ENCODE data around the gene CXCR3. TPM values are rescaled to one million over a fixed set of nuclear protein-coding genes. Genes with fewer than 3 reads are reported as not detected.

Gene CXCR3
- total RNA-seq, 4 donors from 2014 or later = 1.1 to 3.5 (median 1.3) TPM; not detected in 1

DNA sequence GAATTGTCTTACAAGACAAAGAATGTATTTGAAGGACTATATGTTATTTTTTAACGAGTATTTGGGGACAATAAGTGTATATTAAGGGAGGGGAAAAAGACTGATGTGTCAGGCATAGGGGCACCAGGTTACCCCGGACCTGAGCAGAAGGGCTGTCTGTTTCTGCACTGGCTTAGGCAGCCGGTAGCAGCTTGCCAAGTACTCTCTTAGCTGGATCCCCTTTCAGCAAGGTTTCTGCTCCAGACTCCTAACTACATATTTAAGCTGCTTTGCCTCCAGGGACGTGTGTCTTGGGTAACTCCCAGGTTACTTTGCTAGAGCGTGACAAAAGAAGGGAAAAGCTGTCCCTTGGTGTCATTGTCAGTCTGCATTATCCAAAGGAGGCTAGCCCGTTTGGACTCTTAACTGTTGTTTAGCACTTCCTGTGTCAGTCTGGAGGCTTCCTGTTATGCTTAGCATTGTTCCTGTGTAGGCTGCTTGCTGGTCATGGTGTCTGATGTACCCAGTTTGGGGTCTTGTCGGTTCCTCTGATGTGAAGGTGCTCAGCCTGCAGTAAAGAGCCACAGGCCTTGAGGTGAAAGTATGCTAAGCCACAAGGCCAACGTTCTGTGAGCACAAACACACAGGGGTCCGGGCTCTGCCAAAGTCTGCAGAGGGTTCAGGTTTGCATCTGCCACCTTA is 11.6 kb downstream of the CXCR3 start:
- no peaks in the 10 kb centered on the region for H3K27me3 ChIP-seq
- TF ChIP-seq, protein P1, sequence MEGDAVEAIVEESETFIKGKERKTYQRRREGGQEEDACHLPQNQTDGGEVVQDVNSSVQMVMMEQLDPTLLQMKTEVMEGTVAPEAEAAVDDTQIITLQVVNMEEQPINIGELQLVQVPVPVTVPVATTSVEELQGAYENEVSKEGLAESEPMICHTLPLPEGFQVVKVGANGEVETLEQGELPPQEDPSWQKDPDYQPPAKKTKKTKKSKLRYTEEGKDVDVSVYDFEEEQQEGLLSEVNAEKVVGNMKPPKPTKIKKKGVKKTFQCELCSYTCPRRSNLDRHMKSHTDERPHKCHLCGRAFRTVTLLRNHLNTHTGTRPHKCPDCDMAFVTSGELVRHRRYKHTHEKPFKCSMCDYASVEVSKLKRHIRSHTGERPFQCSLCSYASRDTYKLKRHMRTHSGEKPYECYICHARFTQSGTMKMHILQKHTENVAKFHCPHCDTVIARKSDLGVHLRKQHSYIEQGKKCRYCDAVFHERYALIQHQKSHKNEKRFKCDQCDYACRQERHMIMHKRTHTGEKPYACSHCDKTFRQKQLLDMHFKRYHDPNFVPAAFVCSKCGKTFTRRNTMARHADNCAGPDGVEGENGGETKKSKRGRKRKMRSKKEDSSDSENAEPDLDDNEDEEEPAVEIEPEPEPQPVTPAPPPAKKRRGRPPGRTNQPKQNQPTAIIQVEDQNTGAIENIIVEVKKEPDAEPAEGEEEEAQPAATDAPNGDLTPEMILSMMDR (IDR thresholded peaks at IDR 0.05) = no peak
- no peak for TF ChIP-seq POLR2AphosphoS5 (IDR thresholded peaks at IDR 0.05)
- TF ChIP-seq EP300 (IDR thresholded peaks at IDR 0.05; ENCODE audit: low read depth) = no peak
- no peak for TF ChIP-seq POLR2A (IDR thresholded peaks at IDR 0.05)
- no peaks in the 10 kb centered on the region for H3K4me1 ChIP-seq
- peaks cover 0 to 6% (median 0%) of the 10 kb centered on the region in 4 donors for H3K36me3 ChIP-seq
- DNase-seq = no peak
- no peak overlapping the region for H3K27ac ChIP-seq
- intact Hi-C loops (cut with DNase I; ENCODE audit: low total_unique reads) (no loop called here), in situ Hi-C loops (cut with MboI; ENCODE audit: low pct_ligation_motif_present in 1 of 4, low pct_unique_long_range_greater_than_20kb in 1 of 4, low sequenced_read_pairs in 3 of 4) (no loop called here)
- WGBS, 2 donors (ENCODE audit: low coverage in 1 of 2) = 33 to 62% methylated on average over 1 to 9 of the region's 9 CpGs
- no peak overlapping the region for H3K4me3 ChIP-seq
- no peaks in the 10 kb centered on the region for H3K9me3 ChIP-seq

DNA sequence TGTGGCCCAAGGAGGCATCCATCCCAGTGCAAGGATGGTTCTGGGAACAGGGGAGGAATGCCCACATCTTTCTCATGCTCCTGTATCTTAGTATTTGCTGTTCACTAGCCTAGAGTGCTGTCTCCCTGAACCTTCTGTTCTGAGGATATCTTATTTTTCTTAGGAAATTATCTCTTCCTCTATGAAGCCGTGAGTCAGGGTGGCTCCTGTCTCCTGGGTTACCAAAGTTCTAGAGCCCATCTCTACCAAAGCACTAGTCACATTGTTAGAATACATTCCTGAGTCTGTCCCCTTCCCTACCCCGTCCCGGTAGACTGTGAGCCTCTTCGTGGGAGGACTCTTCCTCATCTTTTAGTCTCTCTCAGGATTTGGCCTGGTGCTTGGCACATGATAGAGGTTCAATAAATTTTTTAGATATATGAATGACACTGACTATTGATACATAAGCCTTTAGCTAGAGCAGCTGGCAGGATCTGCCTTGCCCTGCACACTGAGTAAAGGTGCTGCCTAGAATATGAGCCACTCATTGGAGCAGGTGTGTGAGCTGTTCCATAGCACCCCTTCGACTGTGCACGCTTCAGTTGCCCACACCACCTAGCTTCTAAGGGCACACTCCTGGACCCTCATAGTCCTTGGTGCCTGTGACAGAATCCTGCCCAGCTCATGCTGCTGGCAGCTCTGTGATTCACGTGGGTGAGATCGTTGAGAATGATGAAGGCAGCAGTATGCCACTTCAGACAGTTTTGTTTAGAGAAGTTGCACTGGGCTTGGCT is 13.3 kb downstream of the CXCR3 start:
- intact Hi-C loops (cut with DNase I; ENCODE audit: low total_unique reads) (no loop called here), in situ Hi-C loops (cut with MboI; ENCODE audit: low pct_ligation_motif_present in 1 of 4, low pct_unique_long_range_greater_than_20kb in 1 of 4, low sequenced_read_pairs in 3 of 4) (no loop called here)
- Histone ChIP-seq H3K4me3 (no peak overlapping the region), H3K4me1 (no peaks in the 10 kb centered on the region), H3K36me3 (no peaks in the 10 kb centered on the region), H3K27me3 (no peaks in the 10 kb centered on the region), H3K27ac (no peak overlapping the region), H3K9me3 (no peaks in the 10 kb centered on the region)
- no peak for DNase-seq
- WGBS, 2 donors (ENCODE audit: low coverage in 1 of 2) = 85% methylated on average over 8 of the region's 8 CpGs; no CpG with 5 or more reads in 1 of the 2 donors
- TF ChIP-seq POLR2AphosphoS5 (IDR thresholded peaks at IDR 0.05) (no peak), POLR2A (IDR thresholded peaks at IDR 0.05) (no peak), EP300 (IDR thresholded peaks at IDR 0.05; ENCODE audit: low read depth) (no peak)
- TF ChIP-seq, protein P1 (IDR thresholded peaks at IDR 0.05) = no peak

DNA sequence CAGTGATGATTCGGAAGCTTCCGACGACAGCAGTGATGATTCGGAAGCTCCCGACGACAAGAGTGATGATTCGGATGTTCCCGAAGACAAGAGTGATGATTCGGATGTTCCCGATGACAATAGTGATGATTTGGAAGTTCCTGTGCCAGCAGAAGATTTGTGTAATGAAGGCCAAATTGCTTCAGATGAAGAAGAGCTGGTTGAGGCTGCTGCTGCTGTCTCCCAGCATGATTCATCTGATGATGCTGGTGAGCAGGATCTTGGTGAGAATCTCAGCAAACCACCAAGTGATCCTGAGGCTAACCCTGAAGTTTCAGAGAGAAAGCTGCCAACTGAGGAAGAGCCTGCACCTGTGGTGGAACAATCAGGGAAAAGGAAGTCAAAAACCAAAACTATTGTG is 14.2 kb downstream of the CXCR3 start:
- Histone ChIP-seq H3K4me1 (no peaks in the 10 kb centered on the region), H3K9me3 (no peaks in the 10 kb centered on the region), H3K27ac (no peak overlapping the region), H3K4me3 (no peak overlapping the region), H3K36me3 (no peaks in the 10 kb centered on the region), H3K27me3 (no peaks in the 10 kb centered on the region)
- WGBS, 2 donors (ENCODE audit: low coverage in 1 of 2) = 97% methylated on average over 10 of the region's 10 CpGs; no CpG with 5 or more reads in 1 of the 2 donors
- no peak for DNase-seq
- TF ChIP-seq POLR2AphosphoS5 (IDR thresholded peaks at IDR 0.05) (no peak), POLR2A (IDR thresholded peaks at IDR 0.05) (no peak), EP300 (IDR thresholded peaks at IDR 0.05; ENCODE audit: low read depth) (no peak)
- TF ChIP-seq, protein P1 (IDR thresholded peaks at IDR 0.05) = no peak
- in situ Hi-C loops (cut with MboI; ENCODE audit: low pct_ligation_motif_present in 1 of 4, low pct_unique_long_range_greater_than_20kb in 1 of 4, low sequenced_read_pairs in 3 of 4) (no loop called here), intact Hi-C loops (cut with DNase I; ENCODE audit: low total_unique reads) (no loop called here)

DNA sequence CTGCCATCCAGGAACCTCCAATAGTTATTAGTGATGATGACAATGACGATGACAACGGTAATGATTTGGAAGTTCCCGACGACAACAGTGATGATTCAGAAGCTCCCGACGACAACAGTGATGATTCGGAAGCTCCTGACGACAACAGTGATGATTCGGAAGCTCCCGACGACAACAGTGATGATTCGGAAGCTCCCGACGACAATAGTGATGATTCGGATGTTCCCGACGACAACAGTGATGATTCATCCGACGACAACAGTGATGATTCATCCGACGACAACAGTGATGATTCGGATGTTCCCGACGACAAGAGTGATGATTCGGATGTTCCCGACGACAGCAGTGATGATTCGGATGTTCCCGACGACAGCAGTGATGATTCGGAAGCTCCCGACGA is 14.7 kb downstream of the CXCR3 start:
- no peaks in the 10 kb centered on the region for H3K4me1 ChIP-seq
- no peak overlapping the region for H3K4me3 ChIP-seq
- in situ Hi-C loops (cut with MboI; ENCODE audit: low pct_ligation_motif_present in 1 of 4, low pct_unique_long_range_greater_than_20kb in 1 of 4, low sequenced_read_pairs in 3 of 4) = no loop called here
- no peaks in the 10 kb centered on the region for H3K27me3 ChIP-seq
- WGBS, 2 donors (ENCODE audit: low coverage in 1 of 2) = 93% methylated on average over 33 of the region's 33 CpGs; no CpG with 5 or more reads in 1 of the 2 donors
- TF ChIP-seq EP300 (IDR thresholded peaks at IDR 0.05; ENCODE audit: low read depth) = no peak
- TF ChIP-seq POLR2AphosphoS5 (IDR thresholded peaks at IDR 0.05) = no peak
- H3K9me3 ChIP-seq = no peaks in the 10 kb centered on the region
- intact Hi-C loops (cut with DNase I; ENCODE audit: low total_unique reads) = no loop called here
- no peak for DNase-seq
- H3K27ac ChIP-seq = no peak overlapping the region
- H3K36me3 ChIP-seq = no peaks in the 10 kb centered on the region

Measured in transverse colon (tissue), 4 donors.